SK-N-SH treated with all-trans-retinoic acid at 6 μM for 48 hours (cell line): ENCODE data around the gene KCNN2.

Experiments
- ATAC-seq: fragments of 200-7000 bp; cut with Tn5 transposase; 3 replicates; pipeline ENCODE4 v1.9.1; 2020; ENCODE audit warnings: mild to moderate bottlenecking, moderate library complexity
- ARNTL ChIP-seq: fragments of 450-650 bp; formaldehyde crosslinking; IDR thresholded peaks from 2 replicates; pipeline ENCODE4 v1.5.0; 2020; ENCODE audit warnings: low read depth, mild to moderate bottlenecking, moderate library complexity, borderline replicate concordance
- CSDC2 ChIP-seq: fragments of 250-450 bp; sonication (Bioruptor Pico); IDR thresholded peaks from 2 replicates; pipeline ENCODE4 v1.5.0; 2020; ENCODE audit warnings: mild to moderate bottlenecking, moderate library complexity
- ESRRG ChIP-seq: fragments of 250-450 bp; sonication (Bioruptor Pico); IDR thresholded peaks from 2 replicates; pipeline ENCODE4 v1.6.1; 2021; ENCODE audit warnings: mild to moderate bottlenecking
- GLIS3 ChIP-seq: fragments of 250-450 bp; sonication (Bioruptor Pico); IDR thresholded peaks from 2 replicates; pipeline ENCODE4 v1.5.0; 2020; ENCODE audit warnings: mild to moderate bottlenecking, moderate library complexity
- ISL1 ChIP-seq: fragments of 250-450 bp; sonication (Bioruptor Pico); IDR thresholded peaks from 2 replicates; pipeline ENCODE4 v2.1.2; 2022; ENCODE audit warnings: mild to moderate bottlenecking, moderate library complexity
- PPARA ChIP-seq: fragments of 250-450 bp; sonication (Bioruptor Pico); IDR thresholded peaks from 2 replicates; pipeline ENCODE4 v1.5.0; 2020; ENCODE audit warnings: mild to moderate bottlenecking, borderline replicate concordance
- RARB ChIP-seq: fragments of 250-450 bp; sonication (Bioruptor Pico); IDR thresholded peaks from 2 replicates; pipeline ENCODE4 v1.8.0; 2021; ENCODE audit warnings: mild to moderate bottlenecking, moderate library complexity
- SNAI2 ChIP-seq: fragments of 250-450 bp; sonication (Bioruptor Pico); IDR thresholded peaks from 2 replicates; pipeline ENCODE4 v1.5.0; 2020; ENCODE audit warnings: mild to moderate bottlenecking, moderate library complexity
- TCF4 ChIP-seq: fragments of 250-450 bp; sonication (Bioruptor Pico); IDR thresholded peaks from 2 replicates; pipeline ENCODE4 v1.8.0; 2021; ENCODE audit warnings: mild to moderate bottlenecking, moderate library complexity, borderline replicate concordance
- TOX ChIP-seq: fragments of 250-450 bp; sonication (Bioruptor Pico); IDR thresholded peaks from 2 replicates; pipeline ENCODE4 v1.8.0; 2021; ENCODE audit warnings: mild to moderate bottlenecking, moderate library complexity, borderline replicate concordance
- ZC3H10 ChIP-seq: fragments of 250-450 bp; sonication (Bioruptor Pico); IDR thresholded peaks from 2 replicates; pipeline ENCODE4 v1.5.1; 2021; ENCODE audit warnings: mild to moderate bottlenecking, moderate library complexity
- ZFP3 ChIP-seq: fragments of 250-450 bp; sonication (Bioruptor Pico); IDR thresholded peaks from 2 replicates; pipeline ENCODE4 v1.5.0; 2020; ENCODE audit warnings: mild to moderate bottlenecking, moderate library complexity
- ZNF70 ChIP-seq: fragments of 450-650 bp; formaldehyde crosslinking; IDR thresholded peaks from 2 replicates; pipeline ENCODE4 v1.5.0; 2020; ENCODE audit warnings: mild to moderate bottlenecking, moderate library complexity
- ZNF8 ChIP-seq: fragments of 450-650 bp; formaldehyde crosslinking; IDR thresholded peaks from 2 replicates; pipeline ENCODE4 v1.5.0; 2020; ENCODE audit warnings: mild to moderate bottlenecking, moderate library complexity
- TF ChIP-seq, protein P1 (sequence below): fragments of 250-450 bp; sonication (Bioruptor Pico); IDR thresholded peaks from 2 replicates; pipeline ENCODE4 v1.5.0; 2020; ENCODE audit warnings: mild to moderate bottlenecking, moderate library complexity
- TF ChIP-seq, protein P2 (sequence below): fragments of 250-450 bp; sonication (Bioruptor Pico); IDR thresholded peaks from 2 replicates; pipeline ENCODE4 v1.5.1; 2021; ENCODE audit warnings: mild to moderate bottlenecking, moderate library complexity
- TF ChIP-seq, protein P3 (sequence below): fragments of 250-450 bp; sonication (Bioruptor Pico); IDR thresholded peaks from 2 replicates; pipeline ENCODE4 v1.8.0; 2021; ENCODE audit warnings: low read depth, mild to moderate bottlenecking, moderate library complexity, borderline replicate concordance
- TF ChIP-seq, protein P4 (sequence below): fragments of 250-450 bp; sonication (Bioruptor Pico); IDR thresholded peaks from 2 replicates; pipeline ENCODE4 v1.8.0; 2020; ENCODE audit warnings: mild to moderate bottlenecking, moderate library complexity, borderline replicate concordance
- TF ChIP-seq, protein P5 (sequence below): fragments of 250-450 bp; sonication (Bioruptor Pico); IDR thresholded peaks from 2 replicates; pipeline ENCODE4 v1.5.1; 2020; ENCODE audit warnings: low read depth, mild to moderate bottlenecking, moderate library complexity

The KCNN2 gene

DNA sequence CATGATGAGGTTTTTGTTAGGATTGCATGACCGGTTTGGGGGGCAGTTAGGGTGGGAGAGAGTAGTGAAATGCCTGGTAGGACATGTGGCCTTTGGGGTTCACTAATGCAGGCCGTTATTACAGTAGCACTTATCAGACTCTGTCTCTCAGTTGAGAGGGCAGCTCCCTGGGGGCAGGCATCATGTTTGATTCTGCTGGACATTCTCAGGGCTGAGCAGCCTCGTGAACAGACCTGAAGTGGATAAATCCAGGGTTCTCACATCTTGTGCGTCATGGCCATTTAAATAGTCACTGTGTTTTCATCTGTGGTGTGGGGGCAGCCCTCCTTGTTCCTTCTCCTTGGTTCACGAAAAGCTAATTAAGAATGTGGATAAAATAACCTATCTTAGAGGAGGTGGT lies 18.9 kb downstream of the KCNN2 start:
- ATAC-seq, result no peak

DNA sequence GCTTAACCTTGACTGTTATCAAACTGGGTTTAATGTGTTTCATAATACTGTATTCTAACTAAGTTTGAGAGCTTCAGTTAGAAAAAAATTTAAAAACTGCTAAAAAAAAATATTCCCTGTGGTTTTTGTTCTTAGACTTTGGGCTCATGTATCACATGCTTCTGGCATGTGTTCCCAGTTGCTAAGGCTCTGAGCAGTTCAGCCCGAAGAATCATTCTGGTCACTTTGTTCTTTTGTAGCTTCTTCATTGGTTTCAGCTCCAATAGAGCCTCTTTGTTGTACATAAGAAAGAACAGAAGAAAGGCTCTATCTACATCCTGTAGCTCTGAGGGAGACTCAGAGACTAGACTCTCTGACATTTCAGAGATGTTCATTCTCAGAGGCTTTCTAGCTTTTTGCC lies 25.6 kb downstream of the KCNN2 start:
- no peak for ATAC-seq
- TF ChIP-seq TOX (CRISPR knock-in tag), result no peak
- TF ChIP-seq, protein P1, sequence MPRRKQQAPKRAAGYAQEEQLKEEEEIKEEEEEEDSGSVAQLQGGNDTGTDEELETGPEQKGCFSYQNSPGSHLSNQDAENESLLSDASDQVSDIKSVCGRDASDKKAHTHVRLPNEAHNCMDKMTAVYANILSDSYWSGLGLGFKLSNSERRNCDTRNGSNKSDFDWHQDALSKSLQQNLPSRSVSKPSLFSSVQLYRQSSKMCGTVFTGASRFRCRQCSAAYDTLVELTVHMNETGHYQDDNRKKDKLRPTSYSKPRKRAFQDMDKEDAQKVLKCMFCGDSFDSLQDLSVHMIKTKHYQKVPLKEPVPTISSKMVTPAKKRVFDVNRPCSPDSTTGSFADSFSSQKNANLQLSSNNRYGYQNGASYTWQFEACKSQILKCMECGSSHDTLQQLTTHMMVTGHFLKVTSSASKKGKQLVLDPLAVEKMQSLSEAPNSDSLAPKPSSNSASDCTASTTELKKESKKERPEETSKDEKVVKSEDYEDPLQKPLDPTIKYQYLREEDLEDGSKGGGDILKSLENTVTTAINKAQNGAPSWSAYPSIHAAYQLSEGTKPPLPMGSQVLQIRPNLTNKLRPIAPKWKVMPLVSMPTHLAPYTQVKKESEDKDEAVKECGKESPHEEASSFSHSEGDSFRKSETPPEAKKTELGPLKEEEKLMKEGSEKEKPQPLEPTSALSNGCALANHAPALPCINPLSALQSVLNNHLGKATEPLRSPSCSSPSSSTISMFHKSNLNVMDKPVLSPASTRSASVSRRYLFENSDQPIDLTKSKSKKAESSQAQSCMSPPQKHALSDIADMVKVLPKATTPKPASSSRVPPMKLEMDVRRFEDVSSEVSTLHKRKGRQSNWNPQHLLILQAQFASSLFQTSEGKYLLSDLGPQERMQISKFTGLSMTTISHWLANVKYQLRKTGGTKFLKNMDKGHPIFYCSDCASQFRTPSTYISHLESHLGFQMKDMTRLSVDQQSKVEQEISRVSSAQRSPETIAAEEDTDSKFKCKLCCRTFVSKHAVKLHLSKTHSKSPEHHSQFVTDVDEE (CRISPR knock-in tag), result no peak
- no peak for TF ChIP-seq ARNTL (CRISPR knock-in tag)
- TF ChIP-seq, protein P2, sequence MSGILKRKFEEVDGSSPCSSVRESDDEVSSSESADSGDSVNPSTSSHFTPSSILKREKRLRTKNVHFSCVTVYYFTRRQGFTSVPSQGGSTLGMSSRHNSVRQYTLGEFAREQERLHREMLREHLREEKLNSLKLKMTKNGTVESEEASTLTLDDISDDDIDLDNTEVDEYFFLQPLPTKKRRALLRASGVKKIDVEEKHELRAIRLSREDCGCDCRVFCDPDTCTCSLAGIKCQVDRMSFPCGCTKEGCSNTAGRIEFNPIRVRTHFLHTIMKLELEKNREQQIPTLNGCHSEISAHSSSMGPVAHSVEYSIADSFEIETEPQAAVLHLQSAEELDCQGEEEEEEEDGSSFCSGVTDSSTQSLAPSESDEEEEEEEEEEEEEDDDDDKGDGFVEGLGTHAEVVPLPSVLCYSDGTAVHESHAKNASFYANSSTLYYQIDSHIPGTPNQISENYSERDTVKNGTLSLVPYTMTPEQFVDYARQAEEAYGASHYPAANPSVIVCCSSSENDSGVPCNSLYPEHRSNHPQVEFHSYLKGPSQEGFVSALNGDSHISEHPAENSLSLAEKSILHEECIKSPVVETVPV (CRISPR knock-in tag), result no peak
- no peak for TF ChIP-seq TCF4 (CRISPR knock-in tag)
- TF ChIP-seq GLIS3 (CRISPR knock-in tag), result no peak
- TF ChIP-seq ZNF70 (CRISPR knock-in tag), result no peak
- TF ChIP-seq, protein P3, sequence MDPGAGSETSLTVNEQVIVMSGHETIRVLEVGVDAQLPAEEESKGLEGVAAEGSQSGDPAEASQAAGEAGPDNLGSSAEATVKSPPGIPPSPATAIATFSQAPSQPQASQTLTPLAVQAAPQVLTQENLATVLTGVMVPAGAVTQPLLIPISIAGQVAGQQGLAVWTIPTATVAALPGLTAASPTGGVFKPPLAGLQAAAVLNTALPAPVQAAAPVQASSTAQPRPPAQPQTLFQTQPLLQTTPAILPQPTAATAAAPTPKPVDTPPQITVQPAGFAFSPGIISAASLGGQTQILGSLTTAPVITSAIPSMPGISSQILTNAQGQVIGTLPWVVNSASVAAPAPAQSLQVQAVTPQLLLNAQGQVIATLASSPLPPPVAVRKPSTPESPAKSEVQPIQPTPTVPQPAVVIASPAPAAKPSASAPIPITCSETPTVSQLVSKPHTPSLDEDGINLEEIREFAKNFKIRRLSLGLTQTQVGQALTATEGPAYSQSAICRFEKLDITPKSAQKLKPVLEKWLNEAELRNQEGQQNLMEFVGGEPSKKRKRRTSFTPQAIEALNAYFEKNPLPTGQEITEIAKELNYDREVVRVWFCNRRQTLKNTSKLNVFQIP, result no peak
- TF ChIP-seq ISL1, result no peak
- no peak for TF ChIP-seq ZNF8 (CRISPR knock-in tag)

More for the DNA sequence above, 18.9 kb downstream of the KCNN2 start:
- no peak for TF ChIP-seq ZNF70 (CRISPR knock-in tag)
- no peak for TF ChIP-seq ESRRG
- no peak for TF ChIP-seq ZFP3 (CRISPR knock-in tag)
- TF ChIP-seq, protein P3, result no peak
- no peak for TF ChIP-seq SNAI2 (CRISPR knock-in tag)
- TF ChIP-seq TCF4 (CRISPR knock-in tag), result no peak
- TF ChIP-seq, protein P2 (CRISPR knock-in tag), result no peak
- TF ChIP-seq GLIS3 (CRISPR knock-in tag), result no peak
- TF ChIP-seq CSDC2 (CRISPR knock-in tag), result no peak
- TF ChIP-seq TOX (CRISPR knock-in tag), result no peak
- TF ChIP-seq, protein P4, sequence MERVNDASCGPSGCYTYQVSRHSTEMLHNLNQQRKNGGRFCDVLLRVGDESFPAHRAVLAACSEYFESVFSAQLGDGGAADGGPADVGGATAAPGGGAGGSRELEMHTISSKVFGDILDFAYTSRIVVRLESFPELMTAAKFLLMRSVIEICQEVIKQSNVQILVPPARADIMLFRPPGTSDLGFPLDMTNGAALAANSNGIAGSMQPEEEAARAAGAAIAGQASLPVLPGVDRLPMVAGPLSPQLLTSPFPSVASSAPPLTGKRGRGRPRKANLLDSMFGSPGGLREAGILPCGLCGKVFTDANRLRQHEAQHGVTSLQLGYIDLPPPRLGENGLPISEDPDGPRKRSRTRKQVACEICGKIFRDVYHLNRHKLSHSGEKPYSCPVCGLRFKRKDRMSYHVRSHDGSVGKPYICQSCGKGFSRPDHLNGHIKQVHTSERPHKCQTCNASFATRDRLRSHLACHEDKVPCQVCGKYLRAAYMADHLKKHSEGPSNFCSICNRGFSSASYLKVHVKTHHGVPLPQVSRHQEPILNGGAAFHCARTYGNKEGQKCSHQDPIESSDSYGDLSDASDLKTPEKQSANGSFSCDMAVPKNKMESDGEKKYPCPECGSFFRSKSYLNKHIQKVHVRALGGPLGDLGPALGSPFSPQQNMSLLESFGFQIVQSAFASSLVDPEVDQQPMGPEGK (CRISPR knock-in tag), result no peak
- no peak for TF ChIP-seq ARNTL (CRISPR knock-in tag)
- no peak for TF ChIP-seq PPARA
- no peak for TF ChIP-seq ZC3H10
- no peak for TF ChIP-seq RARB (CRISPR knock-in tag)
- TF ChIP-seq, protein P1 (CRISPR knock-in tag), result no peak
- no peak for TF ChIP-seq ISL1
- TF ChIP-seq, protein P5, sequence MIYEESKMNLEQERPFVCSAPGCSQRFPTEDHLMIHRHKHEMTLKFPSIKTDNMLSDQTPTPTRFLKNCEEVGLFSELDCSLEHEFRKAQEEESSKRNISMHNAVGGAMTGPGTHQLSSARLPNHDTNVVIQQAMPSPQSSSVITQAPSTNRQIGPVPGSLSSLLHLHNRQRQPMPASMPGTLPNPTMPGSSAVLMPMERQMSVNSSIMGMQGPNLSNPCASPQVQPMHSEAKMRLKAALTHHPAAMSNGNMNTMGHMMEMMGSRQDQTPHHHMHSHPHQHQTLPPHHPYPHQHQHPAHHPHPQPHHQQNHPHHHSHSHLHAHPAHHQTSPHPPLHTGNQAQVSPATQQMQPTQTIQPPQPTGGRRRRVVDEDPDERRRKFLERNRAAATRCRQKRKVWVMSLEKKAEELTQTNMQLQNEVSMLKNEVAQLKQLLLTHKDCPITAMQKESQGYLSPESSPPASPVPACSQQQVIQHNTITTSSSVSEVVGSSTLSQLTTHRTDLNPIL, result no peak
